RWPE2 (cell line): Measurements from ENCODE around the gene RAB36.

Experiments used
- ATAC-seq: fragments of 200-7000 bp; cut with Tn5 transposase; 3 replicates; pipeline ENCODE4 v1.9.1; 2021; ENCODE audit warnings: low read depth
- DNase-seq: peaks from one replicate; pipeline ENCODE4 v3.0.0-alpha.2; 2020; ENCODE audit warnings: low spot score
- H3K27ac ChIP-seq: fragments of 450-650 bp; 2 replicates; pipeline ENCODE4 v1.5.1; 2017; ENCODE audit warnings: mild to moderate bottlenecking; ENCODE audit not compliant: poor library complexity, severe bottlenecking
- H3K27me3 ChIP-seq: fragments of 250-450 bp; sonication (Bioruptor Pico); 2 replicates; pipeline ENCODE4 v1.5.1; 2021; ENCODE audit warnings: mild to moderate bottlenecking, moderate library complexity; ENCODE audit not compliant: insufficient read depth, poor library complexity, severe bottlenecking
- H3K36me3 ChIP-seq: fragments of 250-450 bp; sonication (Bioruptor Pico); 2 replicates; pipeline ENCODE4 v1.5.1; 2020; ENCODE audit warnings: low read depth, mild to moderate bottlenecking, moderate library complexity
- H3K4me1 ChIP-seq: fragments of 250-450 bp; sonication (Bioruptor Pico); 2 replicates; pipeline ENCODE4 v1.5.1; 2021; ENCODE audit warnings: mild to moderate bottlenecking, moderate library complexity; ENCODE audit not compliant: insufficient read depth, poor library complexity, severe bottlenecking
- H3K4me3 ChIP-seq: fragments of 250-450 bp; sonication (Bioruptor Pico); 2 replicates; pipeline ENCODE4 v1.5.1; 2021; ENCODE audit warnings: mild to moderate bottlenecking, moderate library complexity; ENCODE audit not compliant: severe bottlenecking
- H3K9me3 ChIP-seq: fragments of 250-450 bp; sonication (Bioruptor Pico); 2 replicates; pipeline ENCODE4 v1.5.1; 2021; ENCODE audit warnings: mild to moderate bottlenecking, moderate library complexity; ENCODE audit not compliant: severe bottlenecking
- TF ChIP-seq, protein P1 (sequence below): fragments of 450-650 bp; IDR thresholded peaks from one replicate; pipeline ENCODE4 v1.5.1; 2017; ENCODE audit warnings: mild to moderate bottlenecking, moderate library complexity; ENCODE audit not compliant: poor library complexity, severe bottlenecking

RAB36 gene

DNA sequence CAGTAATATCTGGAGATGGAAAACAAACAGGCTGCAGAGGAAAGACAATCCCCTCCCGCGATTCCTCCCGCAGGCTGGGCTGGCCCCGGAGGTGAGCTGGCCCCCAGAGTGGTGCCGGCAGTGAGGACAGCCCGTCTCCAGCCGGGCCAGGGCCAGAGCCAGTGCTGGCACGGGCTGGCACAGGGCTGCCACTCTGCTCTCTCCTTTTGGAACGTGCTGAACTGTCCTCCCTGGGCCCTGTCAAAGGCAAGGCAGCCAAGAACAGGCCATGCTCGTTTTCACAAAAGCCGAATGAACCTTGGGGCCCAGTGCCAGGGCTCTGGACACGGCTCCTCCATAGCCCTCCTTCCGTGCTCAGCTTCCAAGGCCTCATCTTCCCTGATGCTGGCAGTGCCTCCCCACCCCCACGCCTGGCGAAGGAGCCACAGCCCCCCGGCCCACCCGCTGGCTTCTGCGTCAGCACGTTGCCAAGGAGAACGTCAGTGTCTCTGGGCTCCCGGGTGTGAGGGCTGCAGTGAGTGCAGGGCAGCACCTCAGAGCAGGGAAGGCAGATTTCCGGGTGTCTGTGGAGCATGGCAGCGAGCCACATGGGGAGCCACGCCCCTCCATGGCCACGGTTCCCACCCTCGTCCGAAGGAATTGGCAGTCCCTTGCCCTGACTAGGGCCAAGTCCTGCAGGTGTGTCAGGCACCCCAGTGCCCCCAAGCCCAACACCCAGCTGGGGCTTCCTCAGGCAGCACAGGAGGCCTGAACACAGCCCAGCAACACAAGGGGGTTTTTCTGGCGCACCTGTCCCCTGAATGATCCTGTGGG lies 46.4 kb upstream of the RAB36 start:
- ATAC-seq (no peak), DNase-seq (no peak)
- Histone ChIP-seq H3K36me3 (no peaks in the 10 kb centered on the region), H3K9me3 (peaks cover 5% of the 10 kb centered on the region), H3K4me3 (no peak overlapping the region), H3K27me3 (no peaks in the 10 kb centered on the region), H3K4me1 (no peaks in the 10 kb centered on the region), H3K27ac (no peak overlapping the region)
- TF ChIP-seq, protein P1, sequence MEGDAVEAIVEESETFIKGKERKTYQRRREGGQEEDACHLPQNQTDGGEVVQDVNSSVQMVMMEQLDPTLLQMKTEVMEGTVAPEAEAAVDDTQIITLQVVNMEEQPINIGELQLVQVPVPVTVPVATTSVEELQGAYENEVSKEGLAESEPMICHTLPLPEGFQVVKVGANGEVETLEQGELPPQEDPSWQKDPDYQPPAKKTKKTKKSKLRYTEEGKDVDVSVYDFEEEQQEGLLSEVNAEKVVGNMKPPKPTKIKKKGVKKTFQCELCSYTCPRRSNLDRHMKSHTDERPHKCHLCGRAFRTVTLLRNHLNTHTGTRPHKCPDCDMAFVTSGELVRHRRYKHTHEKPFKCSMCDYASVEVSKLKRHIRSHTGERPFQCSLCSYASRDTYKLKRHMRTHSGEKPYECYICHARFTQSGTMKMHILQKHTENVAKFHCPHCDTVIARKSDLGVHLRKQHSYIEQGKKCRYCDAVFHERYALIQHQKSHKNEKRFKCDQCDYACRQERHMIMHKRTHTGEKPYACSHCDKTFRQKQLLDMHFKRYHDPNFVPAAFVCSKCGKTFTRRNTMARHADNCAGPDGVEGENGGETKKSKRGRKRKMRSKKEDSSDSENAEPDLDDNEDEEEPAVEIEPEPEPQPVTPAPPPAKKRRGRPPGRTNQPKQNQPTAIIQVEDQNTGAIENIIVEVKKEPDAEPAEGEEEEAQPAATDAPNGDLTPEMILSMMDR, result no peak

DNA sequence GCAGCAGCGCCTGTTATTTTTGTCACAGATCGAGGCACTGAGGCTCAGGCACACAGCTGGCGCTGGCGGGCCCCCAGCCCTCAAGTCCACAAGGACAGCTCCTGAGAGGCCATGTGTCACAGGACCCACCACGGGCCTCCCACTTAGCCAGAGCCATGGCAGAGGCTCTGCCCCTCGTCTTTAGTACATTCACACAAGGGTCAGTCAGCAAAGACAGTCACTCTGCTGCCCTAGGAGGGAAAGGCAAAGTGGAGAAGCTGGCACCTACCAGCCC lies 45.8 kb upstream of the RAB36 start:
- no peak for DNase-seq
- no peaks in the 10 kb centered on the region for H3K36me3 ChIP-seq
- no peak overlapping the region for H3K4me3 ChIP-seq
- H3K27me3 ChIP-seq, result no peaks in the 10 kb centered on the region
- H3K27ac ChIP-seq, result no peak overlapping the region
- no peak for ATAC-seq
- H3K4me1 ChIP-seq, result no peaks in the 10 kb centered on the region
- TF ChIP-seq, protein P1, result no peak
- H3K9me3 ChIP-seq, result peaks cover 5% of the 10 kb centered on the region

DNA sequence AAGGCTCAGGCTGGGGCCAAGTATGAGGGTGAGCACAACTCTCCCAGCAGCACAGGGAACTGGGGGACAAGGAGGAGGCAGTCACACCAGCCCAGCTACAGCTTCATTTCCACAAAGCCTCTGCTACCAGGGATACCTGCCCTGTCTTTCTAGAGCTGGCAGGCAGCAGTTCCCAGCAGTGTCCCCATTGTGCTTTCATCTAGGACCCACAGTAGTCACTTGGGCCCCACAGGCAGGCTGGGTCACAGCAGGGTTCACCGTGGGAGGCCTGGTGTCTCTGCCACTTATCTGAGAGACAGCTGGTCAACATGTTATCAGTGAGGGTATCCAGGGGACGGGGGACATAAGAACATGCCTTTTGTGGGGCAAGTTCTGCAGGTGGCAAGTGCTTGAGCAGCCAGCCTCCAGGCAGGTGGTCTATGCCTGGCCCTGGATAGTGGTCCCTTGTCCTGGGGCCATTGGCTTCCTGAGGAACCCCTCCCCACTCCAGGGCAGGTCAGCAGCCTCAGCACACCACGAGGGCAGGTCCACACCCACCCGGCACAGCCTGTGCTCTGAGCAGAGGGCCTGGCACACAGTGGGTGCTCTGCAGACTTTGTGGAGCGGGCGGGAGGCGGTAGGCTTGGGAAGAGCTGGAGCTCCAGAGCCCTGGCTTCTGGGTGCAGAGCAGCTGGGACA lies 45.0 kb upstream of the RAB36 start:
- H3K4me3 ChIP-seq, result no peak overlapping the region
- no peak overlapping the region for H3K27ac ChIP-seq
- H3K27me3 ChIP-seq, result no peaks in the 10 kb centered on the region
- peaks cover 2% of the 10 kb centered on the region for H3K9me3 ChIP-seq
- TF ChIP-seq, protein P1, result no peak
- DNase-seq (no peak), ATAC-seq (no peak)
- H3K4me1 ChIP-seq, result no peaks in the 10 kb centered on the region
- no peaks in the 10 kb centered on the region for H3K36me3 ChIP-seq

DNA sequence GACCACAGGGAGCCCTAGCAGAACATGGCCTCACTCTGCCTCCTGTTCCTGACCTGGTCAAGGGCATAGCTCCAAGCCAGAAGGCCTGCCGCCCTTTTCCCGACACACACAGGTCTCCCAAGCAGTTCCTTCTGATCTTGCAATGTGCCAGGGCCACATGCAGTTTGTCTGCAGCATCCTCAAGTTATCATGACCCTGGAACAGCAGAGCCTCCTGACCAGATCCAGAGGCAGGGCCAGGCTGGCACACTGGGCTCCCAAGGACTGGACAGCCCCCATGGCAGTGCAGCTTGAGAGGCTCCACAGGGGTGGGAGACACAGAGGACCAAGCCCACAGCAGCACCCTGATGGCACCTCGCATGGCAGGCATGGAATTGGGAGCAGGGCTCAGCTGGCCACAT lies 43.8 kb upstream of the RAB36 start:
- H3K4me3 ChIP-seq, result no peak overlapping the region
- no peaks in the 10 kb centered on the region for H3K4me1 ChIP-seq
- H3K36me3 ChIP-seq, result no peaks in the 10 kb centered on the region
- TF ChIP-seq, protein P1, result no peak
- DNase-seq, result no peak
- no peaks in the 10 kb centered on the region for H3K27me3 ChIP-seq
- ATAC-seq, result no peak
- peaks cover 2% of the 10 kb centered on the region for H3K9me3 ChIP-seq
- no peak overlapping the region for H3K27ac ChIP-seq
